Fibroblast of lung (primary cell): Measurements from ENCODE around the gene JUN.

Experiments
- EZH2 ChIP-seq: IDR thresholded peaks from 2 replicates; pipeline ENCODE4 v1.5.1; 2012; ENCODE audit warnings: low read length, control low read depth, mild to moderate bottlenecking; ENCODE audit errors: missing control alignments
- TF ChIP-seq, protein P1 (sequence below), 2 donors: IDR thresholded peaks in 1 of 2; conservative IDR thresholded peaks in 1 of 2; 1 replicate in 1 of 2; 2 replicates in 1 of 2; pipeline ENCODE4 v1.5.1; 2011 to 2012; ENCODE audit warnings: low read length in 2 of 2, control low read depth in 1 of 2, inconsistent platforms in 1 of 2, low read depth in 1 of 2, mild to moderate bottlenecking in 1 of 2

DNA sequence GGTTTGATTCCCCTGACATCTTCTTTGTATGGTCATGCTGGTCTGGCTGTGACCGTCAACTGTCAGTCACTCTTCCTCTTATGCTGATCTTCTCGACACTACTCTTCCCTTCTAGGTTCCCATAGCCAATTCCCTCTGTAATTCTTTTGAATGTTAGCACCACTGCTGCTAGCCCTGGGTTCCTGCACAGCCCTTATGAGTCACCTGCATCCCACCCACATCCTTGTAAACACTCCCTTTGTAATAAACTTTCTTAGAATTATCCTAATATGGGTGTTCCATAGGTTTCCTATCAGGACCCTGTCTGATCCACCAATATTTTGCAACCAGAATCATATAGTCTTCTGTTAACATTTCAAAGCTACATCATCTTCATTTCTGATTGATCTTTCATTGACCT lies 37.1 kb downstream of the JUN start:
- TF ChIP-seq, protein P1, sequence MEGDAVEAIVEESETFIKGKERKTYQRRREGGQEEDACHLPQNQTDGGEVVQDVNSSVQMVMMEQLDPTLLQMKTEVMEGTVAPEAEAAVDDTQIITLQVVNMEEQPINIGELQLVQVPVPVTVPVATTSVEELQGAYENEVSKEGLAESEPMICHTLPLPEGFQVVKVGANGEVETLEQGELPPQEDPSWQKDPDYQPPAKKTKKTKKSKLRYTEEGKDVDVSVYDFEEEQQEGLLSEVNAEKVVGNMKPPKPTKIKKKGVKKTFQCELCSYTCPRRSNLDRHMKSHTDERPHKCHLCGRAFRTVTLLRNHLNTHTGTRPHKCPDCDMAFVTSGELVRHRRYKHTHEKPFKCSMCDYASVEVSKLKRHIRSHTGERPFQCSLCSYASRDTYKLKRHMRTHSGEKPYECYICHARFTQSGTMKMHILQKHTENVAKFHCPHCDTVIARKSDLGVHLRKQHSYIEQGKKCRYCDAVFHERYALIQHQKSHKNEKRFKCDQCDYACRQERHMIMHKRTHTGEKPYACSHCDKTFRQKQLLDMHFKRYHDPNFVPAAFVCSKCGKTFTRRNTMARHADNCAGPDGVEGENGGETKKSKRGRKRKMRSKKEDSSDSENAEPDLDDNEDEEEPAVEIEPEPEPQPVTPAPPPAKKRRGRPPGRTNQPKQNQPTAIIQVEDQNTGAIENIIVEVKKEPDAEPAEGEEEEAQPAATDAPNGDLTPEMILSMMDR (conservative IDR thresholded peaks at IDR 0.05 in 1 of 2, IDR thresholded peaks at IDR 0.05 in 1 of 2; ENCODE audit: low read depth in 1 of 2, low read length in 2 of 2) = no peak
- TF ChIP-seq EZH2 = no peak
